GM18517 (cell line): ENCODE results near the gene KLK3.

Experiments
- ATAC-seq: cut with Tn5 transposase; IDR thresholded peaks from one replicate; pipeline ENCODE4 v1.9.1; 2021; ENCODE audit warnings: mild to moderate bottlenecking, moderate library complexity; ENCODE audit not compliant: unreplicated experiment

Gene KLK3

GRCh38 chr19:50830266-50831025 lies 24.3 kb upstream of the KLK3 start:
- ATAC-seq = no peak

DNA sequence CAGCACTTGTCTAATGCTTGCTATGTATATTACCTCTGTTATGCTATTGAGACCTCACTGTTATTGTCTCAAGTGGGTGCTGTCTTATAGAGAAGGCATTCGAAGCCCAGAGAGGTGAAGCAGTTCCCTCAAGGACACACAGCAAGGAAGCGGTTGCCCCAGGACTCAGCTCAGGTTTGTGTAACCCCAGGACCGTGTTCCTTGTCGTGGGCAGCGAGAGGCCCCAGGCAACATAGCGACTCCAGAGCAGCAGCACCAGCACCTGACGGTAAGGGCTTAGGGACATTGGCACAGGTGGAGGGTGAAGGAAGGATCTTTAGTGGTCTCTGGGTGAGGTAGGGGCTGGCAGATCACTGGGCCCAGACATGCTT lies 23.7 kb upstream of the KLK3 start:
- no peak for ATAC-seq

- no peak for ATAC-seq
Measured at GRCh38 chr19:50832666-50833065, 22.0 kb upstream of the KLK3 start.

DNA sequence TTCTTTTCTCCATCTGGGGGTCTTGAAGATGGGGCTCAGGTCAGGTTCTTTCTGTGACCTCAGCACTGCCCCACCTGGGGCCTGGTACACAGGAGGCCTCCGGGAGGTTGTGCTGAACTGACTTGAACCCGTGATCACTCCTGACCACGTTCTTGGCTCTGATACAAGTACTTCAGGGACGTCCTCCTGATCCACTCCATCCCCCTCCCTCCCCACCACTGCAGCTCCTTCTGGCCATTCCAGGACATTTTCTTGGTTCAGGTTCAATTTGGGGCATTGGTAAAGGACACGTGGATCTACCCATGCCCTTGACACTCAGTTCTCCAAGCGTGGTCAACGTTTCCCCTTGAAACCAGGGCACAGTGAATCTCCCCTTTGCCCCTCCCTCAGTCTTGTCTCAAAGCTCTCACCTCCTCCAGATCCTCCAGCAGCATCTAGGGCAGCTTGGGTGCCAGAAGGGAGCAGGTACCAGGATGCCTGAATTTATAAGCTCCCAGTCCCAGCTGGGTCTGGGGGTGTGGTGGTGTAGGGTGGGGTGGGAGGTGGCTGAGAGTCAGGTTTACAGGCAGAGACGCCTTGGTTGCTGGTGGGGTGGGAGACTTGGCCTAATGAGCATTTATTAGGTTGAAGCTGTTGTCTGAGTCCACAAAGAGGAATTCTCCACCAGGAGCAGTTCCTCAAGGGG lies 21.5 kb upstream of the KLK3 start, which contains the start of gene KLK15:
TSS of gene KLK15 (minus strand) at position 458 of the 685 bp plus-strand sequence. CDS start 2,082 bp downstream, outside the sequence.
- no peak for ATAC-seq

DNA sequence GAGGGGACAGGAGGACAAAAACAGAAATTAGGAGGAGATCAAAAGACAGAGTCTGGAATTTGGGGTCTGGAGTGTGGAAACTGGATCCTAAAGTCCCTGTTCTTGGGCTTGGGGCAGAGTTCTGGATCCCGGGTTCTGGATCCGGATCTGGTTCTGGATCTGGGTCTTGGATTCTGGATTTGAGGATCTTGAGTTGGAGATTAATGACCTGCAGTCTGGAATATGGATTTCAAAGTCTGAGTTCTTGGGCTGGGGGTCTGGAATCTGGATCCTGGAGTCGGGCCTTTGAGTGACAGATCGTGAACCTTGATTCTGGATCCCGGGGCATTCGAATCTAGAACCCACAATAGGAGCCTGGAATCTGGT lies 20.9 kb upstream of the KLK3 start:
- ATAC-seq = no peak

DNA sequence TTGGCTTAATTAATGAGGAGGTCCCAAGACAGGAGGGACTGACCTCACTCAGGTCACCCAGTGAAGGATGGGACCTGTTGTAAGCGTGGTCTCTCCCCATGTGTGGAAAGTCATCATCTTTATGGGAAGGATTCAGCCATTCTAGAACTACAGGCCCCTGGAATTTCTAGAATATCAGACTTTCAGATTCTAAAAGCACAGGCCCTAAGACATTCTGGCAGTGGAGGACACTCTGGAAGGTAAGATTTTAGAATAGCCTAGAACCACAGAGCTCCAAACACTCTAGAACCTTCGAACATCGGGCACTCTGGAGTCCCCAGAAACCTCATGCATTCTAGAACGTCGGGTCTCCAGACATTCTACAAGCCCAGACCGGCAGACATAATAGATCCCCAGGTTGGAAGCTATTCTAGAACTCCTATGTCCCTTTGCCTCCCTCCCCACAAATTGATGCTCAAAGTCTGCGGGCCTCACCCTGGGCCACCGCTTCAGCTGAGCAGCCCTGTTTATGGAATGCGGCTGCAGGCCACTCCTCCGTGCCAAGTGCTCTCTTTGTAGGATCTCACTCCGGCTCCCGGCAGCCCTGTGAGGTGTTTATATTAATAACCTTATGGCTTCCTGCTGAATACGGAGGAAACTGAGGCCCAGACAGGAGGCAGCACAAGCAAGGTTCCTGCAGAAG lies 19.5 kb upstream of the KLK3 start:
- ATAC-seq = no peak

DNA sequence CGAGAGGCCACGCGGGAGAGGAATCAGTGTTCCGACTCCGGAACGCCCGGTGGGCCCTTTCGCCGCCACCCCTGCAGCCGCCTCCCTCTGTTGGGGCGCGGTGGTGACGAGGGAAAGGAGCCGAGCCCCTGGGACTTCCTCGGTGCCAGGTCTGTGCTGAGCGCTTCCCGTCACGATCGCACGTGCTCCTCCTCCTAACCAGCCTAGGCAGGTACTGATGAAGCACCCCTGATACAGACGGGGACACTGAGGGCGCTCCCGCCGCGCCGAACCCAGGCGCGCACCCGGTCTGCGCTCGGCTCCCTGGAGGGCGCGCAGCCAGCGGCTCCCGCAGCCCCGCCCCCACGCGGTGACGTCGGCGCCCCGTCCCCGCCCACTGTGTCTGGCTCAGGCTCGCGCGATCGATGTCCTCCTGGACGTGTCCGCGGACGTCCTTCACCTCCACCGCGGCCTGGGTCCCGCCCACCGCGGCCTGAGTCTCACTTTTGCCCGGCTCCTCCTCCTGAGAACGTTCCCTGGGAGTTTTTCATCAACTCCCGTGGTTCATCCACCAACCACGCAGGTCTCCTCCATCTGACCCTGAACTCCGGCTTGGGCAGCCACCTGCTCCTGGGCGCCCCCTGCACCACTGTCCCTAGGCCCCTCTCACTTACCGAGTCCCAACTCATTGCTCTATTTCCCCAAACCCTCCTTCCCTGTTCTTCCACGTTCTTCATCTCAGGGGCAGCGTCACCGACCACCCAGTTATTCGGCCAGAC lies 18.8 kb upstream of the KLK3 start:
- ATAC-seq = peak; percentile 64

- no peak for ATAC-seq
Measured at GRCh38 chr19:50836543-50837195, 18.0 kb upstream of the KLK3 start.

- no peak for ATAC-seq
Measured at GRCh38 chr19:50837300-50837699, 17.4 kb upstream of the KLK3 start.

DNA sequence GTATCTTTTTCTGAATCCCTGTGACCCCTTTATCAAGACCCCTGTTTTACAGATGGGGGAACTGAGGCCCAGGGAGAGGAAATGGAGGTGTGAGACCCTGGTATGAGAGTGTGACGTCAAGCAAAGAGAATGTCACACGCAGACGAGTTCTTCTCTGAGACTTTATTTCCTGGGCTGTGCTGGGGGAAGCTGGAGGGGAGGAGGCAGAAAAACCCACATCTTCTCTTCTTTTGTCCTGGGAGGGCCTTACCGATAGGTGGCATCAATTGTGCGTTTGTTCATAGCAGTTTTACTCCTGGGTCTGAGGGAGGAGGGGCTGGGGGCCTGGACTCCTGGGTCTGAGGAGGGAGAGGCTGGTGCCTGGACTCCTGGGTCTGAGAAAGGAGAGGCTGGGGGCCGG lies 16.5 kb upstream of the KLK3 start:
- ATAC-seq = no peak

DNA sequence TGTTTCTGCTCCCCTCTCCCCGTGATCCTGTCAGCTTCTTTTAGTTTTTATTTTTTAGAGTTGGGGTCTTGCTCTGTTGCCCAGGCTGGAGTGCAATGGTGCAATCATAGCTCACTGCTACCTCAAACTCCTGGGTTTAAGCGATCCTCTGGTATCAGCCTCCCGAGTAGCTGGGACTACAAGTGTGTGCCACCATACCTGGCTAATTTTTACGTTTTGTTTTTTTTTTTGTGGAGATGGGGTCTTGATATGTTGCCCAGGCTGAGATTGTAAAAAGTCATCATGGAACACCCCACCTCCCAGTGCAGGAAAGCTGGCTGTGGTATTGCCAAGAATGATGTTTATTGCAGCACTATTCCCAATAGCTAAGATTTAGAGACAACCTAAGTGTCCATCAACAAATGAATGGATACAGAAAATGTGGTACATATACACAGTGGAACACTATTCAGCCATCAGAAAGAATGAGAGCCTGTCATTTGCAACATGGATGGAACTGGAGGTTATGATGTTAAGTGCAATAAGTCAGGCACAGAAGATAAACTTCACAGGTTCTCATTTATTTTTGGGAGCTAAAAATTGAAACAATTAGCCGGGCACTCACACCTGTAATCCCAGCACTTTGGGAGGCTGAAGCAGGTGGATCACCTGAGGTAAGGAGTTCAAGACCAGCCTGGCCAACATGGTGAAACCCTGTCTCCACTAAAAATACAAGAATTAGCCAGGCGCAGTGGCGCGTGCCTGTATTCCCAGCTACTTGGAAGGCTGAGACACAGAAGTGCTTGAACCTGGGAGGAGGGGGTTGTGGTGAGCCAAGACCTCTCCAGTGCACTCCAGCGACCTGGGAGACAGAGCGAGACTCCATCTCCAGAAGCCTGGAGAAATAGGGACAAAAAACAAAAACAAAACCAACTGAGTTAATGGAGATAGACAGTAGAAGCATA lies 14.7 kb upstream of the KLK3 start:
- no peak for ATAC-seq

DNA sequence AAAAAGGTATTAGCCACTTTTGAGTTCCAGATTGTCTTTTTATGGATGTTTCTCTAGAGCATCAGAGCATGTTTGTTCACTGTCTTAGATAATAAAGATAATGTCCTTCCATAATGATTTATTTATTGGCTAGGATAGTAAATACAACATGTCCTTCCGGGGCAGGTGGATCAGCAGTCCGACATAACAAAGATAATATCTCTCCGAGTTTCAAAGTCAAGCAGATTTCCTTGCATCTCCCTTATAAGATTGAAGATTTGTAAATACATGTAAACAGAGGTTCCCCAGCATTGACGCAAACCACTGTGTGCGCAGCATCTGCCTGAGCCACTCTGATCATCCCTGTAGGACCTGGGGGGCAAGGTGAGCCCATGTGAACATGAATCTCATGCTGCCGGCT lies 12.6 kb upstream of the KLK3 start:
- no peak for ATAC-seq

DNA sequence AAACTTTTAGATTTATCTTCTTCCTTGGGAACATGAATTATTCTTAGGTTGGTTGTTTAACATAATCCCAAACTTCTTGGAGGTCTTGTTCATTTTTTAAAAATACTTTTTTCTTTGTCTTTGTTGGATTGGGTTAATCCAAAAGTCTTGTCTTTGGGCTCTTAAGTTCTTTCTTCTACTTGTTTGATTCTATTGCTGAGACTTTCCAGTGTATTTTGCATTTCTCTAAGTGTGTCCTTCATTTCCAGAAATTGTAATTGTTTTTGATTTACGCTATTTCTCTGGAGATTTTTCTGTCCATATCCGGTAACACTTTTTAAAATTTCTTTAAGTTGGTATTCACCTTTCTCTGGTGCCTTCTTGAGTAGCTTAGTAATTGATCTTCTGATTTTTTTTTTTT lies 11.5 kb upstream of the KLK3 start:
- no peak for ATAC-seq

GRCh38 chr19:50843701-50844221 lies 11.0 kb upstream of the KLK3 start:
- ATAC-seq = no peak

GRCh38 chr19:50844296-50844935 lies 10.3 kb upstream of the KLK3 start:
- no peak for ATAC-seq

DNA sequence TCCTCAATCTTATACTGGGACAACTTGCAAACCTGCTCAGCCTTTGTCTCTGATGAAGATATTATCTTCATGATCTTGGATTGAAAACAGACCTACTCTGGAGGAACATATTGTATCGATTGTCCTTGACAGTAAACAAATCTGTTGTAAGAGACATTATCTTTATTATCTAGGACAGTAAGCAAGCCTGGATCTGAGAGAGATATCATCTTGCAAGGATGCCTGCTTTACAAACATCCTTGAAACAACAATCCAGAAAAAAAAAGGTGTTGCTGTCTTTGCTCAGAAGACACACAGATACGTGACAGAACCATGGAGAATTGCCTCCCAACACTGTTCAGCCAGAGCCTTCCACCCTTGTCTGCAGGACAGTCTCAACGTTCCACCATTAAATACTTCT lies 4.0 kb upstream of the KLK3 start:
- ATAC-seq = no peak

- no peak for ATAC-seq
Measured at GRCh38 chr19:50851620-50852019, 3.1 kb upstream of the KLK3 start.

DNA sequence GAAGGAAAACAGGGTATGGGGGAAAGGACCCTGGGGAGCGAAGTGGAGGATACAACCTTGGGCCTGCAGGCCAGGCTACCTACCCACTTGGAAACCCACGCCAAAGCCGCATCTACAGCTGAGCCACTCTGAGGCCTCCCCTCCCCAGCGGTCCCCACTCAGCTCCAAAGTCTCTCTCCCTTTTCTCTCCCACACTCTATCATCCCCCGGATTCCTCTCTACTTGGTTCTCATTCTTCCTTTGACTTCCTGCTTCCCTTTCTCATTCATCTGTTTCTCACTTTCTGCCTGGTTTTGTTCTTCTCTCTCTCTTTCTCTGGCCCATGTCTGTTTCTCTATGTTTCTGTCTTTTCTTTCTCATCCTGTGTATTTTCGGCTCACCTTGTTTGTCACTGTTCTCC lies 2.7 kb downstream of the KLK3 start:
- no peak for ATAC-seq

DNA sequence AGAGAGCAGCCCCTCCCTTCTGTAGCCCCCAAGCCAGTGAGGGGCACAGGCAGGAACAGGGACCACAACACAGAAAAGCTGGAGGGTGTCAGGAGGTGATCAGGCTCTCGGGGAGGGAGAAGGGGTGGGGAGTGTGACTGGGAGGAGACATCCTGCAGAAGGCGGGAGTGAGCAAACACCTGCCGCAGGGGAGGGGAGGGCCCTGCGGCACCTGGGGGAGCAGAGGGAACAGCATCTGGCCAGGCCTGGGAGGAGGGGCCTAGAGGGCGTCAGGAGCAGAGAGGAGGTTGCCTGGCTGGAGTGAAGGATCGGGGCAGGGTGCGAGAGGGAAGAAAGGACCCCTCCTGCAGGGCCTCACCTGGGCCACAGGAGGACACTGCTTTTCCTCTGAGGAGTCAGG lies 4.2 kb downstream of the KLK3 start:
- no peak for ATAC-seq
